Activated naive CD8-positive, alpha-beta T cell treated with anti-CD3 and anti-CD28 coated beads, Interleukin-2, amount 10 ng/mL, durations not matched to agents 7 days and 5 days (primary cell): Measurements from ENCODE around the gene SRCIN1. TPM values are rescaled to one million over a fixed set of nuclear protein-coding genes. Genes with fewer than 3 reads are reported as not detected.

Source experiments
- ATAC-seq: fragments of 150-1000 bp; cut with Tn5 transposase; one replicate; pipeline ENCODE4 v1.10.0; 2021; ENCODE audit warnings: low read depth, moderate library complexity
- POLR2A ChIA-PET: fragments of 350-600 bp; sonication (Branson Sonifier 250); formaldehyde crosslinking; loops from one replicate; lab custom pipeline; 2021; ENCODE audit warnings: antibody characterized with exemption; lab: Charles Lee
- DNase-seq: peaks from one replicate; pipeline ENCODE4 v3.0.0; 2021
- H3K27ac Mint-ChIP-seq: one replicate; pipeline ENCODE4 v1.8.0; 2022; ENCODE audit warnings: mild to moderate bottlenecking, mixed read lengths
- H3K27me3 Mint-ChIP-seq: one replicate; pipeline ENCODE4 v1.8.0; 2022; ENCODE audit warnings: mild to moderate bottlenecking, moderate library complexity, mixed read lengths
- H3K36me3 Mint-ChIP-seq: one replicate; pipeline ENCODE4 v1.8.0; 2021; ENCODE audit warnings: mild to moderate bottlenecking, mixed read lengths
- H3K4me1 Mint-ChIP-seq: one replicate; pipeline ENCODE4 v1.8.0; 2021; ENCODE audit warnings: mixed read lengths
- H3K4me3 Mint-ChIP-seq: one replicate; pipeline ENCODE4 v1.8.0; 2022; ENCODE audit warnings: mild to moderate bottlenecking, moderate library complexity, mixed read lengths
- H3K9me3 Mint-ChIP-seq: one replicate; pipeline ENCODE4 v1.8.0; 2021; ENCODE audit warnings: mixed read lengths
- total RNA-seq, 2 experiments: library from RNA; stranded (reverse); gene quantifications; one replicate each; pipeline ENCODE4 v1.2.3, GENCODE V29; 2021

SRCIN1 gene
- total RNA-seq, 2 experiments from 2014 or later = 0.11 TPM; not detected in 1

DNA sequence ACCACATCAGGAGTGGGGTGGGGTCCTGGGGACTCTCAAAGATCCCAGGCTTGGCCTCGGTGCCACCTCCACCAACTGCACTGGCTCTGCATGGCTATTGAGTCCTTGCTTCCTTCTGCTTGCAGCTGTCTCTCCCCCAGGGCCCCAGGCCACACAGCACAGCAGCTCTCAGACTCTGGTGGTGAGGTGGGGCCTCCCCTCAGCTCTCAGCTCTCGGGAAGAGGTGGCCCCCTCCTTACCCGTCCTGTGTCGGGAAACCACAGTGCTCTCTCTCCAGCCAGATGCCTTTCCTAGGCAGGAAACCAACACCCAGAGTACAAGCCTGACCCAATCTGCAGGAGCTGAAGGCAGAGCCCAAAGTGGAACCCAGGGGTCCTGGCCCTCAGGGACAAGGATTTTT is 18.5 kb downstream of the SRCIN1 start:
- Mint-ChIP-seq H3K36me3 (no peaks in the 10 kb centered on the region), H3K9me3 (no peaks in the 10 kb centered on the region), H3K27ac (peak overlapping the region; percentile 22), H3K27me3 (peaks cover 78% of the 10 kb centered on the region), H3K4me3 (peak overlapping the region; percentile 35), H3K4me1 (peaks cover 39% of the 10 kb centered on the region)
- DNase-seq = no peak
- ATAC-seq = no peak
- POLR2A ChIA-PET = interaction anchor here (0.5 to 1.1 kb wide), 2 partner anchors 9 to 109 kb away, joined by 3 read pairs; no protein-coding TSS in a partner anchor

DNA sequence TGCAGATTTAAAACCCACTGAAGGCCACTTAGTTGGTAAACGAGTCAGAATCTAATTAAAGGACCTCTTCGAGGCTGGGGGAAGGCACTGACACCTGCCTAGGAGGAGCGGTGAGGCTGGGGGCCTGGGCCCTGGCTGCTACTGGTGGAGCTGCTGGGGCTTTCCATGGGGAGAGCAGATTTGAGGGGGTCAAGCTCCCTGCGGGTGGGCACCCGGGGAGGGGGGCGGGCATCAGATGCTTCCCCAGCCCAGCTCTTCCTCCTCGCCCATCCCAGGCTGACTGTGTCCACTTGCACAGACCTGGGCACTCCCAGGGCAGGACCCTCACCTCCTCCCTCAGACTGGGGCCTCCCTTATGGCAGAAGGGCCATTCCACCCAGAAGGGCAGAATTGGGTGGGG is 19.0 kb downstream of the SRCIN1 start:
- Mint-ChIP-seq H3K4me1 (peaks cover 35% of the 10 kb centered on the region), H3K27me3 (peaks cover 80% of the 10 kb centered on the region), H3K36me3 (no peaks in the 10 kb centered on the region), H3K9me3 (no peaks in the 10 kb centered on the region), H3K27ac (no peak overlapping the region), H3K4me3 (no peak overlapping the region)
- no peak for DNase-seq
- POLR2A ChIA-PET = interaction anchor here (0.5 kb wide), 1 partner anchor 110 kb away, joined by 3 read pairs; no protein-coding TSS in a partner anchor
- no peak for ATAC-seq

DNA sequence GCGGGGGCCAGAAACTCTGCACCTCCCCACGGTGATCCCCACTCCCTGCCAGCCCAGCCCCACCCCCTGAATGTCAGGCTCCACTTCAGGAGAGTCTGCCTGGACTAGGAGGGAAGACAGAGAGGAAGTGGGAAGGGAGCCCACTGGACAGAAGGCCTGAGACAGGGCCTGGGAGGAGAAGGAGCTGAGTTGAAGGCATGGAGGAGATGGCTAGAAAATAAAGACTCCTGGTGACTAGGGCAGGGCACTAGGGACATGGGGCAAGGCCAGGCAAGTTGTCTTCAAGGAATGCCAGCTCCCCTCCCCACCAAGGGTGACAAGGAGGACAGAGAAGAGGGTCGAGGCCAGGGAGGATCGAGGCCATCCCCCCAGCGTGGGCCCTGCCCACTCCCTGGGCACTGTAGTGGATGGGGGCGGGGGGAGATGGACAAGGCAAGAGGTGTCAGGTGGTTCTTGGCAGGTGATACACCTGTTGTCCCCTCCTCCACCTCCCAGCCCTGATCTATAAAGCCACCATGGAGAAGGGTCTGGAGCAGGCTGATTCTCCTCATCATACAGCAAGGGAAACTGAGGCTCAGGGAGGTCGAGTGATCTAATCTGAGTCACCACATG is 19.7 kb downstream of the SRCIN1 start:
- Mint-ChIP-seq H3K4me1 (peaks cover 27% of the 10 kb centered on the region), H3K9me3 (no peaks in the 10 kb centered on the region), H3K27me3 (peaks cover 75% of the 10 kb centered on the region), H3K27ac (no peak overlapping the region), H3K36me3 (no peaks in the 10 kb centered on the region), H3K4me3 (no peak overlapping the region)
- ATAC-seq = no peak
- DNase-seq = no peak
- POLR2A ChIA-PET = no interaction called here

DNA sequence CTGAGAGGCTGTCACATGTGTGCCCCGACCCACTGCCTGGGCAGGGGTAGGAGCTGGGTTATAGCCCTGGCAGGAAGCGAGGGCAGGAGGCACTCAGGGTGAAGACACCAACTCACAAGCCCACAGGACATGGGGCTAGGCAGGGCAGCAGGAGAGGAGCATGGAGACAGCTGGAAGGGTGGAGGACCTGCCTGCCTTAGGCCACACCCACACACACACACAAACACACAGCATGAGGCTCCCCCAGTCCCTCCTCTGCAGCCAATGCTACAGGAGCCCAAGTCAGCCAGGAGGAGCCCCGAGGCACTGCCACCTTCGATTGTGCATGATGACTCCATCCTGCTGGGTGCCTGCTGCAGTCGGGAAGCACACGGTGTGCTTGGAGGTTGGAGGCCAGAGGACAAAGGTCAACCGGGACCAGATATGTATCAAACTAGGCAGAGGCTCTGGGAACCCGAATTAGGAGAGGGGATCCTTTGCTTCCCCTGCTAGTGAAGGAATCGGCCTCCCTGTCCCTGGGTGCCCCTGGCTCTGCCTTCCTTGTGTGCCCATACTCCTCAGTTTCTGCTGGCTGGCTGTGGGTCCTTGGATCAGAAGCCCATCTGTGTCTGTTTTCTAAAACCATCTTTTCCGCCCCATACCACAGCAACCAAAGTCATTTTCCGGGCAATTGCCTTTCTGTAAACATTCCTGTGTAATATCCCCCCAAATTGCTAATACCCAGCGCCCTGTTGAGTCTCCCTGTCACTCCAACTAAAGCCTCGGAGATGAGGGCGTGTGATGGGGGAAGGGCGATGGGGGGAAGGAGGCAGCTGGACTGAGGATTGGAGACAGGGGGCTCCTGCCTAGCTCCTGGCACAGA is 20.5 kb downstream of the SRCIN1 start:
- Mint-ChIP-seq H3K9me3 (no peaks in the 10 kb centered on the region), H3K4me1 (peaks cover 20% of the 10 kb centered on the region), H3K4me3 (no peak overlapping the region), H3K27ac (no peak overlapping the region), H3K27me3 (peaks cover 73% of the 10 kb centered on the region), H3K36me3 (no peaks in the 10 kb centered on the region)
- DNase-seq (no peak), ATAC-seq (no peak)
- POLR2A ChIA-PET = interaction anchor here (2.0 kb wide), 1 partner anchor 26 kb away, joined by 7 read pairs; no protein-coding TSS in a partner anchor

DNA sequence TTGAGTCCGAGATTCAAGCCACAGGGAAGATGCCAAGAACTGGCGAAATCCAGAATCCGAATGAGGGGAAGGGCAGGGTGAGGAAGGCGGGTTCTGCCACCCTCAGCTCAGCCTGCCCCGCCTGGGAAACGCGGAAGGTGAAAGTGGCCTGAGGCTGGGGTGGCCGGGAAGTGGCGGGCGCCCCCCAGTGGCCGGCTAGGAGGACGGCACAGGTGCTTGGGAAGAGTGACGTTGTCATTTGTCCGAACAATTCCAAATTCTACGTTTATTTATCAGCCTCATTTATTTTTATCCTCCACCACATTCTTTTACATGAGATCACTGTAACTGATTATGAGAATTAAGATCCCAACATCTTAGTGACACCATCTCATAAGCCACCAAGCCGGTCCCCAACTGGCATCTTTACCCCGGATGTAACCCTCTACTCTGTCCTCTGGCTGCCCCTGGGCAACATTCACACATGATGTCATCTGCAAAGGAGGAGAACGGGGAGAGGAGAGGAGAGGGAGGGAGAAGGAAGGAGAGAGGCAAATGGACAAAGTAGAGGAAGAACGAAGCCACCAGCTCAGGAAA is 21.3 kb downstream of the SRCIN1 start:
- no peaks in the 10 kb centered on the region for H3K9me3 Mint-ChIP-seq
- ATAC-seq (peak; percentile 46), DNase-seq (peak; percentile 77)
- no peaks in the 10 kb centered on the region for H3K36me3 Mint-ChIP-seq
- POLR2A ChIA-PET = interaction anchor here (0.5 to 2.0 kb wide), 2 partner anchors 18 to 25 kb away, joined by 3 to 7 read pairs; no protein-coding TSS in a partner anchor
- no peak overlapping the region for H3K4me3 Mint-ChIP-seq
- H3K27me3 Mint-ChIP-seq = peaks cover 74% of the 10 kb centered on the region
- peaks cover 20% of the 10 kb centered on the region for H3K4me1 Mint-ChIP-seq
- H3K27ac Mint-ChIP-seq = peak overlapping the region; percentile 67

DNA sequence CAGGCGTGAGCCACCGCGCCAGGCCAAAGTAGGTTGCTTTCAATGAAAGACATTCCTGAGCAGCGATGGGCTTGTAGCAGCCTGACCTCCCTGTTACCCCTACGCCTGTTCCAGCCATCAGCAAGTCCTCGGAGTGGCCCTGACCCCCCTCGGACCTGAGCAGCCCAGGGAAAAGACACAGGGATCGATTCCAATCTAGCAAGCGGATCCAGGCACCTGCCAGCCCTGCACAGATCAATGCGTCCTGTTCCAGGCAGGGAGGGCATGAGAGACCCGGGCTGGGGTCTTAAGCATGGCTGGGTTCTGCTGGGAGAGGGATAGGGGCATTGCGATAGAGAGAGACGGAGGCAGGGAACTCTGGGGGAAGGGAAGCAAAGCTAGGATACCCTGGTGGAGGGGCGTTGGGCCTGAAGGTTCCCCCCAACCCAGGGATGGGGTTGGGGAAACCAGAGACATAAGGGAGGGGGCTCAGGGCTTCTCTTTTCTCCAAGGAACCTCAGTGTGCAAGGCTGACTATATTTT is 21.9 kb downstream of the SRCIN1 start:
- POLR2A ChIA-PET = interaction anchor here (2.0 kb wide), 1 partner anchor 25 kb away, joined by 7 read pairs; no protein-coding TSS in a partner anchor
- peaks cover 20% of the 10 kb centered on the region for H3K4me1 Mint-ChIP-seq
- DNase-seq (no peak), ATAC-seq (no peak)
- peaks cover 75% of the 10 kb centered on the region for H3K27me3 Mint-ChIP-seq
- no peaks in the 10 kb centered on the region for H3K9me3 Mint-ChIP-seq
- no peak overlapping the region for H3K4me3 Mint-ChIP-seq
- H3K27ac Mint-ChIP-seq = no peak overlapping the region
- no peaks in the 10 kb centered on the region for H3K36me3 Mint-ChIP-seq

DNA sequence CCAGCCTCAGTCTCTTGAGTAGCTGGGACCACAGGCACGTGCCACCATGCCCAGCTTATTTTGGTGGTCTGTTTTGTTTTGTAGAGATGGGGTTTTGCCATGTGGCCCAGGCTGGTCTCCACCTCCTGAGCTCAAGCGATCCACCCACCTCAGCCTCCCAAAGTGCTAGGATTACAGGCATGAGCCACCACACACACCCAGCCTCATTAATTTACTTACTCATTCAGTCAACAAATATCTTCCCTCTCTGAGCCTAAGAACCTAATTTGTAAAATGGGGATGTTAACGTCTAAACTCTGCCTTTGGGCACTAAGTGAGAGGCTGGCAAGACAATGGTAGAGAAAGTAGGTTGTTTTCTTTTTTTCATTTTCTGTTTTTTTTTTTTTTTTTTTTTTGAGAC is 22.6 kb downstream of the SRCIN1 start:
- Mint-ChIP-seq H3K36me3 (no peaks in the 10 kb centered on the region), H3K4me3 (no peak overlapping the region), H3K4me1 (peaks cover 20% of the 10 kb centered on the region), H3K9me3 (no peaks in the 10 kb centered on the region), H3K27me3 (peaks cover 75% of the 10 kb centered on the region), H3K27ac (no peak overlapping the region)
- POLR2A ChIA-PET = interaction anchor here (1.7 kb wide), 1 partner anchor 24 kb away, joined by 5 read pairs; no protein-coding TSS in a partner anchor
- ATAC-seq = no peak
- no peak for DNase-seq

DNA sequence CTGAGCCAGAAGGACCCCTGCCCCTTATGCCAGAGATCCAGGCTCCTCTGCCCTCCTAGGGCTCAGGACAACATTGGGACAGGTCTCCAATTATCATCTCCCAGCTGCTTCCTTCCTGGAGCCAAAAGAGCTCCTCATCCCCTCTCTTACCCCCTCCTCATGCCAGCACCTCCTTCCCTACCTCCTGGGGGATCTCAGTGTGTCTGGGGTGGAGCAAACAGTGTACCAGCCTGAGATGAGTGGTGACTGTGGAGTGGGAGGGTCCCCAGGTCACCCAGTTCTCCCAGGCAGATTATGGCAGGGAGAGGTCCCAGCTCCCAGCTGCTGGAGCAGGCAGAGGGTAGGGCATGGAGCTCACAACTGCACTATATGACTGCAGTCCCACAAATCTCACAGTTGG is 23.7 kb downstream of the SRCIN1 start:
- Mint-ChIP-seq H3K4me3 (no peak overlapping the region), H3K27ac (no peak overlapping the region), H3K27me3 (peaks cover 75% of the 10 kb centered on the region), H3K9me3 (no peaks in the 10 kb centered on the region), H3K4me1 (peaks cover 13% of the 10 kb centered on the region), H3K36me3 (no peaks in the 10 kb centered on the region)
- POLR2A ChIA-PET = interaction anchor here (1.7 kb wide), 1 partner anchor 23 kb away, joined by 5 read pairs; no protein-coding TSS in a partner anchor
- ATAC-seq (no peak), DNase-seq (no peak)

DNA sequence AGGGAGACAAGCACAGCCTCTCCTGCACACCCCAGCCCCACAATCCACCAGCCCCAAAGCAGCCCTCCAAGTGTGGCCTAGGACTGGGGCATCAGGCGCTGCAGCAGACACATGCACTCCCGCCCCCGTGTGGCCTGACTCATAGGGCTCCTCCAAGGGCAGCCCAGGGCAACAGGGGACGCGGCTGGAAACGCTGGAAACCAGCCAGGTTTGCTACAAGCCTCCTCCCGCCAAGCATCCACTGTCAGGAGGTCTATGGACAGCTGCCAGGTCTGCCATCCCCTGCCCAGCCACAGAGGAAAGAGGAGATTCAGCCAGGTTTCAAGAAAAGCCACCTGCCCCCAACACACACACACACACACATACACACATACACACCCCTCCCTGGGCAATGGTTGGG is 25.8 kb downstream of the SRCIN1 start:
- Mint-ChIP-seq H3K9me3 (no peaks in the 10 kb centered on the region), H3K27me3 (peaks cover 80% of the 10 kb centered on the region), H3K4me3 (no peak overlapping the region), H3K36me3 (no peaks in the 10 kb centered on the region), H3K27ac (no peak overlapping the region), H3K4me1 (peaks cover 7% of the 10 kb centered on the region)
- POLR2A ChIA-PET = no interaction called here
- no peak for DNase-seq
- ATAC-seq = no peak

DNA sequence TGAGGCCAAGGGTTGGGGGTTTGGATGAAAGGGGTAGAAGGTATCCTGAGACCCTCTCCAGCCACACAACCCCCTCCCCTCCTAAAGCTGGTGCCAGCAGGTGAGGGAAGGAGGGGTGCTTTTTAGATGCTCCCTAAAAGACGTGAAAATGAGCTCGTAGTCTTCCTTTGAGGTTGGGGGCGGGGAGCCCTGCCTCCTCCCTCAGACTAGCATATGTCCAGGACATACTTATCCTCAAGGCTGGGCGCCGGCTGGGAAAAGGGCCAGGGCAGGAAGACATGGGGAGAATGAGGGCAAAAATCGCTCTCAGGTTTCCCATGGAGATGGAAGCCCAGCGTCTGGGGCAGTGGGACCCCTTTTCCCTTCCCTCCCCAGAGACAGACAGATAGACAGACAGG is 26.7 kb downstream of the SRCIN1 start:
- no peak overlapping the region for H3K4me3 Mint-ChIP-seq
- H3K36me3 Mint-ChIP-seq = no peaks in the 10 kb centered on the region
- POLR2A ChIA-PET = no interaction called here

DNA sequence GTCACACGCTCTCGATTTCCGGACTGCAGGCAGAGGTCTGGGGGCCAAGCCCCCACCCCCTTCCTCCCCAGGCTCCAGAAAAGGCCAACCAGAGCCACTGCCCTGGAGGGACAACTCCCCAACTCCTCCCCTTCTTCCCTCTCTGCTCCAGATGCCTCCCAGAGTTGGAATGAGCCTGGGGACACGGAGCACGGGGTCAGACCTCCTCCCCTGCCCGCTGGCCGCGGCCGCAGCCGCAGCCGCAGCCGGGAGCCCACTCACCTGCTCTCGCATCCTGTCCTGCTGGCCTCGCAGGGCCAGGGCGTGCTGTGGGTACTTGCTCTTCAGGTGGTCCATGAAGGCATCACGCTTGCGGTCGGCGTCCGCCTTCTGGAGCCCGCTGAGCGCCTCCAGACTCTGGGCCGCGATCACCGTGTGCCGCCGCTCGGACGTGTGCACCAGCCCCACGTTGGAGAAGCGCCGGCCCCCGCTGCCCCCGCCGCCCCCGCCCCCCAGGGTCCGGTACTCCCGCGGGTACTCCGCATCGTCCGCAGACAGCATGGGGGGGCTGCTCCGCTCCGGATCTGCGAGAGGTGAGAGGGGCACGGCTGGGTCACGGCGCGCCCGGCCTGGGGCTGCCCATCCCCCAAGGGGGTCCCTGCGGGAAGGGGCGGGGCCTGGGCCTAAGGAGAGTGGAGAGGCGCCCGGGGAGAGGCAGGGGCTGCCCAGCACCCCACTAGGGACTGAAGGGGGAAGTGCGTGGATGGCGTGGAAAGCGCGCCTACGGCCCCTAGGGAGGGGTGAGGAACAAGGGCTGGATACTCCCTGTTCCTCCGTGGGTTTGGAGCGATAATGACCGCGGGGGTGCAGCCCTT is 27.3 kb downstream of the SRCIN1 start:
- Mint-ChIP-seq H3K27me3 (peaks cover 83% of the 10 kb centered on the region), H3K27ac (no peak overlapping the region), H3K36me3 (no peaks in the 10 kb centered on the region), H3K4me1 (no peaks in the 10 kb centered on the region), H3K9me3 (no peaks in the 10 kb centered on the region), H3K4me3 (no peak overlapping the region)
- DNase-seq (no peak), ATAC-seq (no peak)
- POLR2A ChIA-PET = no interaction called here

More for the DNA sequence above, 26.7 kb downstream of the SRCIN1 start:
- no peak overlapping the region for H3K27ac Mint-ChIP-seq
- peaks cover 80% of the 10 kb centered on the region for H3K27me3 Mint-ChIP-seq
- no peak for DNase-seq
- peaks cover 1% of the 10 kb centered on the region for H3K4me1 Mint-ChIP-seq
- no peak for ATAC-seq
- H3K9me3 Mint-ChIP-seq = no peaks in the 10 kb centered on the region

DNA sequence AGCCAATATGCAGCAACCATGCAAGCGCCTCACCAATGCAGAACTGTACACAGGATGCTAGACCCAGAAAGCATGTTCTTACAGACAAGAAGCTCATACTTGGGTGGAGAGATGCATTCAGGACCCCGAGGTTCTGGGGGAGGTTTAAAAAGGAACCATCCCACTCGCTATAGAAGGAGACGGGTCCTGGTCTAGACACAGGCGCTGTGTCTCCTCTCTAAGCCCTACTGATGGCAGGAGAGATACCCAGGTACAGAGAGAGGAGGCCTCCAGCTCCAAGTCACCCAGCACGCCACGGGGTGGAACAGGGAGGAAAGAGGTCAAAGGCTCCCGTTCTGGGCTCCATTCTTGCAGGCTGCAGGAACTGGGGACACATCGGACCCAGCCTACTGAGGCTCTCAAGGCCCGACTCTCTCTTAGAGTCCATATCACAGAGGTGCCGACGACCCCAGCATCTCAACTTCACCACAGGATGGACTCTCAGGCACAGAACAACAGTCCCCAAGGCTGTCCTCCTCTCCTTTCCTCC is 28.0 kb downstream of the SRCIN1 start:
- ATAC-seq (no peak), DNase-seq (no peak)
- Mint-ChIP-seq H3K36me3 (no peaks in the 10 kb centered on the region), H3K9me3 (no peaks in the 10 kb centered on the region), H3K4me1 (no peaks in the 10 kb centered on the region), H3K27ac (no peak overlapping the region), H3K4me3 (no peak overlapping the region), H3K27me3 (peaks cover 87% of the 10 kb centered on the region)
- POLR2A ChIA-PET = no interaction called here
